WTC11 (cell line): ENCODE data around the gene ANKZF1. TPM values are rescaled to one million over a fixed set of nuclear protein-coding genes. Genes with fewer than 3 reads are reported as not detected.

Source experiments
- ATAC-seq: fragments of 200-7000 bp; cut with Tn5 transposase; 2 replicates; pipeline ENCODE4 v1.10.0; 2021; ENCODE audit warnings: mild to moderate bottlenecking, moderate library complexity
- CTCF ChIA-PET: fragments of 300-600 bp; sonication (Branson Sonifier 250); formaldehyde crosslinking; loops from one replicate; lab custom pipeline; 2021; ENCODE audit warnings: antibody characterized with exemption; lab: Charles Lee
- POLR2A ChIA-PET: fragments of 350-600 bp; sonication (Branson Sonifier 250); formaldehyde crosslinking; loops from one replicate; lab custom pipeline; 2021; ENCODE audit warnings: antibody characterized with exemption; lab: Charles Lee
- DNase-seq: peaks from one replicate; pipeline ENCODE4 v3.0.0; 2021; ENCODE audit warnings: low spot score
- H3K27ac Mint-ChIP-seq: 2 replicates; pipeline ENCODE4 v1.8.0; 2021; ENCODE audit warnings: mixed read lengths
- H3K27me3 Mint-ChIP-seq: 2 replicates; pipeline ENCODE4 v1.8.0; 2021; ENCODE audit warnings: low read depth, mild to moderate bottlenecking, moderate library complexity, mixed read lengths
- H3K36me3 Mint-ChIP-seq: 2 replicates; pipeline ENCODE4 v1.8.0; 2021; ENCODE audit warnings: mixed read lengths
- H3K4me1 Mint-ChIP-seq: 2 replicates; pipeline ENCODE4 v1.8.0; 2022; ENCODE audit warnings: mixed read lengths
- H3K4me3 Mint-ChIP-seq: 2 replicates; pipeline ENCODE4 v1.8.0; 2021; ENCODE audit warnings: mild to moderate bottlenecking, moderate library complexity, mixed read lengths
- H3K9me3 Mint-ChIP-seq: 2 replicates; pipeline ENCODE4 v1.8.0; 2021; ENCODE audit warnings: mixed read lengths
- CREM ChIP-seq: sonication (generic); formaldehyde crosslinking; IDR thresholded peaks from 2 replicates; pipeline ENCODE4 v1.8.1; 2022; ENCODE audit warnings: mild to moderate bottlenecking, missing genetic modification reagents, moderate library complexity
- FOXK1 ChIP-seq: sonication (generic); formaldehyde crosslinking; IDR thresholded peaks from 2 replicates; pipeline ENCODE4 v1.8.0; 2022; ENCODE audit warnings: mild to moderate bottlenecking, moderate library complexity, missing genetic modification reagents
- FOXP1 ChIP-seq: sonication (generic); formaldehyde crosslinking; IDR thresholded peaks from 2 replicates; pipeline ENCODE4 v1.8.0; 2022; ENCODE audit warnings: missing genetic modification reagents, mild to moderate bottlenecking, moderate library complexity, borderline replicate concordance
- FOXP4 ChIP-seq: sonication (generic); formaldehyde crosslinking; IDR thresholded peaks from 2 replicates; pipeline ENCODE4 v1.8.0; 2022; ENCODE audit warnings: mild to moderate bottlenecking, missing genetic modification reagents
- KAT7 ChIP-seq: sonication (generic); formaldehyde crosslinking; IDR thresholded peaks from 2 replicates; pipeline ENCODE4 v1.8.1; 2023; ENCODE audit warnings: missing genetic modification reagents, mild to moderate bottlenecking, borderline replicate concordance
- MYBL2 ChIP-seq: sonication (generic); formaldehyde crosslinking; IDR thresholded peaks from 2 replicates; pipeline ENCODE4 v1.8.1; 2023; ENCODE audit warnings: mild to moderate bottlenecking, moderate library complexity, missing genetic modification reagents
- NFE2L1 ChIP-seq: sonication (generic); formaldehyde crosslinking; IDR thresholded peaks from 2 replicates; pipeline ENCODE4 v1.8.1; 2023; ENCODE audit warnings: missing genetic modification reagents
- SP1 ChIP-seq: sonication (generic); formaldehyde crosslinking; conservative IDR thresholded peaks from 2 replicates; pipeline ENCODE4 v1.8.1; 2022; ENCODE audit warnings: missing genetic modification reagents
- TP53 ChIP-seq: sonication (generic); formaldehyde crosslinking; IDR thresholded peaks from 2 replicates; pipeline ENCODE4 v1.8.1; 2023; ENCODE audit warnings: mild to moderate bottlenecking, missing genetic modification reagents
- ZBTB21 ChIP-seq: sonication (generic); formaldehyde crosslinking; IDR thresholded peaks from 2 replicates; pipeline ENCODE4 v1.8.1; 2023; ENCODE audit warnings: mild to moderate bottlenecking, missing genetic modification reagents, borderline replicate concordance
- ZNF138 ChIP-seq: sonication (generic); formaldehyde crosslinking; conservative IDR thresholded peaks from 2 replicates; pipeline ENCODE4 v1.8.1; 2022; ENCODE audit warnings: mild to moderate bottlenecking, moderate library complexity, missing genetic modification reagents
- ZNF232 ChIP-seq: sonication (generic); formaldehyde crosslinking; IDR thresholded peaks from 2 replicates; pipeline ENCODE4 v1.8.0; 2022; ENCODE audit warnings: mild to moderate bottlenecking, missing genetic modification reagents
- ZNF263 ChIP-seq: sonication (generic); formaldehyde crosslinking; IDR thresholded peaks from 2 replicates; pipeline ENCODE4 v1.8.1; 2022; ENCODE audit warnings: low read depth, mild to moderate bottlenecking, moderate library complexity, missing genetic modification reagents
- ZNF425 ChIP-seq: fragments of 250-450 bp; sonication (Bioruptor Pico); conservative IDR thresholded peaks from 2 replicates; pipeline ENCODE4 v1.9.0; 2021; ENCODE audit warnings: mild to moderate bottlenecking
- ZSCAN18 ChIP-seq: fragments of 250-450 bp; sonication (Bioruptor Pico); IDR thresholded peaks from 2 replicates; pipeline ENCODE4 v2.1.2; 2022; ENCODE audit warnings: mild to moderate bottlenecking, moderate library complexity
- total RNA-seq: library from RNA; stranded (reverse); gene quantifications from 3 replicates; pipeline ENCODE4 v1.2.3, GENCODE V29; 2021
- TF ChIP-seq, protein P1 (sequence below): fragments of 250-450 bp; sonication (Bioruptor Pico); IDR thresholded peaks from 2 replicates; pipeline ENCODE4 v1.8.0; 2021; ENCODE audit warnings: mild to moderate bottlenecking
- TF ChIP-seq, protein P2 (sequence below): sonication (generic); formaldehyde crosslinking; IDR thresholded peaks from 2 replicates; pipeline ENCODE4 v1.8.1; 2022; ENCODE audit warnings: low read depth, missing genetic modification reagents, borderline replicate concordance
- TF ChIP-seq, protein P3 (sequence below): sonication (generic); formaldehyde crosslinking; IDR thresholded peaks from 2 replicates; pipeline ENCODE4 v1.8.1; 2023; ENCODE audit warnings: mild to moderate bottlenecking, missing genetic modification reagents, moderate library complexity

ANKZF1 gene
- total RNA-seq, 1 experiment from 2014 or later: 70.4 TPM

GRCh38 chr2:219230059-219230540 is 494 bp downstream of the ANKZF1 start:
- H3K36me3 Mint-ChIP-seq: peaks cover 46% of the 10 kb centered on the region
- ChIA-PET POLR2A (interaction anchor here (0.6 to 2.4 kb wide), 6 partner anchors 12 to 65 kb away, joined by 3 to 18 read pairs (median 5); partner anchors contain the start of genes ABCB6, DNAJB2, GLB1L and STK16), CTCF (interaction anchor here (1.0 to 2.4 kb wide), 5 partner anchors 12 to 69 kb away, joined by 3 to 21 read pairs (median 6); partner anchors contain the start of gene ABCB6)
- peaks cover 12% of the 10 kb centered on the region for H3K4me1 Mint-ChIP-seq
- TF ChIP-seq, protein P1, sequence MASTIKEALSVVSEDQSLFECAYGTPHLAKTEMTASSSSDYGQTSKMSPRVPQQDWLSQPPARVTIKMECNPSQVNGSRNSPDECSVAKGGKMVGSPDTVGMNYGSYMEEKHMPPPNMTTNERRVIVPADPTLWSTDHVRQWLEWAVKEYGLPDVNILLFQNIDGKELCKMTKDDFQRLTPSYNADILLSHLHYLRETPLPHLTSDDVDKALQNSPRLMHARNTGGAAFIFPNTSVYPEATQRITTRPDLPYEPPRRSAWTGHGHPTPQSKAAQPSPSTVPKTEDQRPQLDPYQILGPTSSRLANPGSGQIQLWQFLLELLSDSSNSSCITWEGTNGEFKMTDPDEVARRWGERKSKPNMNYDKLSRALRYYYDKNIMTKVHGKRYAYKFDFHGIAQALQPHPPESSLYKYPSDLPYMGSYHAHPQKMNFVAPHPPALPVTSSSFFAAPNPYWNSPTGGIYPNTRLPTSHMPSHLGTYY: no peak
- 0 out of 2 replicates have a peak, but pooled peaks have one; percentile 29 for TF ChIP-seq TP53 (CRISPR knock-in tag)
- 0 out of 2 replicates have a peak, but pooled peaks have one; percentile 5 for TF ChIP-seq MYBL2 (CRISPR knock-in tag)
- 0 out of 2 replicates have a peak, but pooled peaks have one; percentile 13 for TF ChIP-seq NFE2L1 (CRISPR knock-in tag)
- TF ChIP-seq SP1 (CRISPR knock-in tag): no peak
- TF ChIP-seq ZNF232: 0 out of 2 replicates have a peak, but pooled peaks have one; percentile 27
- TF ChIP-seq KAT7 (CRISPR knock-in tag): no peak
- no peaks in the 10 kb centered on the region for H3K9me3 Mint-ChIP-seq
- peak overlapping the region; percentile 97 for H3K27ac Mint-ChIP-seq
- peak overlapping the region; percentile 93 for H3K4me3 Mint-ChIP-seq
- peak; percentile 15 for ATAC-seq
- peak; percentile 45 for DNase-seq
- H3K27me3 Mint-ChIP-seq: no peaks in the 10 kb centered on the region

DNA sequence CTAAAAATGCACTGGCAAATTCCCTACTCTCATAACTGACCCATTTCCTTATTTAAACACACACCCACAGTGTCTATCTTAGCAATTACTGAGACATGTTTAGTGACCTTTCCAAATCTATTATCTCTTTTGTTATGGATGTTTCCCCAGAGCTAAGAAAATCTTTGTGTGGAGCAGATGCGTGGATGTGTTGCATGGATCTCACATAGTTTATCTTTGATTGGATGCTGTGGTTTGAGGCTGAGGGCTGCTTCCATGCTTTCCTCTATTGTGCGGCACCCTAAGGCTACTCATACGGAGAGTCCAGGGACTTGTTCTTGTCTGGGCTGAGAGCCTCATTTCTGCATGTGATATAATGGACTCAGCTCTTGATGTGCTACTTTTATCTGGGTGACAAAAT is 4.7 kb downstream of the ANKZF1 start:
- DNase-seq (no peak), ATAC-seq (no peak)
- CTCF ChIA-PET: no interaction called here
- TF ChIP-seq ZSCAN18 (CRISPR knock-in tag) (no peak), ZNF263 (CRISPR knock-in tag) (no peak), ZNF138 (no peak), FOXK1 (no peak), CREM (CRISPR knock-in tag) (no peak), ZBTB21 (no peak)
- Mint-ChIP-seq H3K27ac (no peak overlapping the region), H3K9me3 (no peaks in the 10 kb centered on the region), H3K4me3 (no peak overlapping the region), H3K27me3 (no peaks in the 10 kb centered on the region), H3K36me3 (peaks cover 56% of the 10 kb centered on the region), H3K4me1 (peaks cover 5% of the 10 kb centered on the region)
- POLR2A ChIA-PET: no interaction called here

- POLR2A ChIA-PET: no interaction called here
- Mint-ChIP-seq H3K27ac (peak overlapping the region; percentile 48; the same call in 1 of the 2 replicates), H3K4me3 (peak overlapping the region; percentile 37), H3K36me3 (no peaks in the 10 kb centered on the region), H3K9me3 (no peaks in the 10 kb centered on the region), H3K27me3 (no peaks in the 10 kb centered on the region), H3K4me1 (peaks cover 14% of the 10 kb centered on the region)
- no peak for ATAC-seq
- CTCF ChIA-PET: no interaction called here
- no peak for DNase-seq
- TF ChIP-seq, protein P2, sequence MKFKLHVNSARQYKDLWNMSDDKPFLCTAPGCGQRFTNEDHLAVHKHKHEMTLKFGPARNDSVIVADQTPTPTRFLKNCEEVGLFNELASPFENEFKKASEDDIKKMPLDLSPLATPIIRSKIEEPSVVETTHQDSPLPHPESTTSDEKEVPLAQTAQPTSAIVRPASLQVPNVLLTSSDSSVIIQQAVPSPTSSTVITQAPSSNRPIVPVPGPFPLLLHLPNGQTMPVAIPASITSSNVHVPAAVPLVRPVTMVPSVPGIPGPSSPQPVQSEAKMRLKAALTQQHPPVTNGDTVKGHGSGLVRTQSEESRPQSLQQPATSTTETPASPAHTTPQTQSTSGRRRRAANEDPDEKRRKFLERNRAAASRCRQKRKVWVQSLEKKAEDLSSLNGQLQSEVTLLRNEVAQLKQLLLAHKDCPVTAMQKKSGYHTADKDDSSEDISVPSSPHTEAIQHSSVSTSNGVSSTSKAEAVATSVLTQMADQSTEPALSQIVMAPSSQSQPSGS (CRISPR knock-in tag): no peak
- TF ChIP-seq FOXP1 (no peak), ZNF425 (CRISPR knock-in tag) (no peak), FOXP4 (no peak)
- TF ChIP-seq, protein P3, sequence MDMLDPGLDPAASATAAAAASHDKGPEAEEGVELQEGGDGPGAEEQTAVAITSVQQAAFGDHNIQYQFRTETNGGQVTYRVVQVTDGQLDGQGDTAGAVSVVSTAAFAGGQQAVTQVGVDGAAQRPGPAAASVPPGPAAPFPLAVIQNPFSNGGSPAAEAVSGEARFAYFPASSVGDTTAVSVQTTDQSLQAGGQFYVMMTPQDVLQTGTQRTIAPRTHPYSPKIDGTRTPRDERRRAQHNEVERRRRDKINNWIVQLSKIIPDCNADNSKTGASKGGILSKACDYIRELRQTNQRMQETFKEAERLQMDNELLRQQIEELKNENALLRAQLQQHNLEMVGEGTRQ: peak; percentile 44
Measured at GRCh38 chr2:219243291-219243761, 13.7 kb downstream of the ANKZF1 start.
